H1 (cell line): Measurements from ENCODE around the gene ZNF625. TPM values are rescaled to one million over a fixed set of nuclear protein-coding genes. Genes with fewer than 3 reads are reported as not detected.

Source experiments
- CTCF ChIA-PET: fragments of 300-600 bp; sonication (Branson Sonifier 250); formaldehyde crosslinking; loops from one replicate; lab custom pipeline; 2021; ENCODE audit not compliant: partially characterized antibody; lab: Charles Lee
- POLR2A ChIA-PET: fragments of 300-600 bp; sonication (Branson Sonifier 250); formaldehyde crosslinking; loops from one replicate; lab custom pipeline; 2021; ENCODE audit warnings: inconsistent platforms; ENCODE audit not compliant: partially characterized antibody; lab: Charles Lee
- DNase-seq, 2 experiments: peaks; one replicate each; pipeline versions ENCODE4 v3.0.0 to v3.0.0-alpha.2; 2010 to 2022; ENCODE audit warnings: low spot score in 2 of 2, low read depth in 1 of 2, mixed read lengths in 1 of 2
- FAIRE-seq: peaks from 2 replicates; lab custom pipeline; 2011; peaks lifted over from hg19 to GRCh38; lab: Jason Lieb, UNC
- H2AFZ ChIP-seq: 2 replicates; pipeline ENCODE4 v1.8.1; 2012; ENCODE audit warnings: low read length, inconsistent platforms
- H2AK5ac ChIP-seq: 2 replicates; pipeline ENCODE4 v1.6.1; 2013; ENCODE audit warnings: low read depth, low read length
- H2BK120ac ChIP-seq: replicated peaks from 2 replicates; pipeline ENCODE3; 2013; ENCODE audit warnings: low read depth, low read length, inconsistent platforms
- H2BK12ac ChIP-seq: 2 replicates; pipeline ENCODE4 v1.6.1; 2013; ENCODE audit warnings: low read depth, low read length
- H2BK15ac ChIP-seq: 2 replicates; pipeline ENCODE4 v1.6.1; 2013; ENCODE audit warnings: low read length
- H2BK20ac ChIP-seq: 2 replicates; pipeline ENCODE4 v1.6.1; 2013; ENCODE audit warnings: low read length
- H2BK5ac ChIP-seq: 2 replicates; pipeline ENCODE4 v1.6.1; 2013; ENCODE audit warnings: low read depth, low read length
- H3K14ac ChIP-seq: 2 replicates; pipeline ENCODE4 v1.6.1; 2013; ENCODE audit warnings: inconsistent platforms; ENCODE audit not compliant: insufficient read length
- H3K18ac ChIP-seq: 2 replicates; pipeline ENCODE4 v1.6.1; 2013; ENCODE audit warnings: low read length; ENCODE audit errors: extremely low read depth
- H3K23ac ChIP-seq: 2 replicates; pipeline ENCODE4 v1.6.1; 2013; ENCODE audit warnings: inconsistent platforms; ENCODE audit not compliant: insufficient read length
- H3K23me2 ChIP-seq: 2 replicates; pipeline ENCODE4 v1.6.1; 2013; ENCODE audit warnings: low read depth, low read length
- H3K27ac ChIP-seq: 2 replicates; pipeline ENCODE4 v1.6.1; 2011; ENCODE audit warnings: low read depth, low read length, inconsistent platforms
- H3K27me3 ChIP-seq, 4 experiments: replicated peaks in 1 of 4; 1 replicate in 1 of 4; 2 replicates in 3 of 4; pipeline versions ENCODE4 v1.6.1 to v1.8.1; 2011 to 2013; ENCODE audit warnings: low read length in 3 of 4, mild to moderate bottlenecking in 3 of 4, inconsistent platforms in 2 of 4, mixed read lengths in 2 of 4, moderate library complexity in 1 of 4; ENCODE audit not compliant: control insufficient read depth in 3 of 4, insufficient read depth in 3 of 4; ENCODE audit errors: extremely low read depth in 1 of 4
- H3K36me3 ChIP-seq, 4 experiments: 2 replicates each; pipeline versions ENCODE4 v1.6.1 to v1.8.1; 2011 to 2013; ENCODE audit warnings: mild to moderate bottlenecking in 4 of 4, low read length in 3 of 4, moderate library complexity in 2 of 4, control low read depth in 1 of 4, inconsistent platforms in 1 of 4; ENCODE audit not compliant: insufficient read depth in 4 of 4, control insufficient read depth in 2 of 4
- H3K4ac ChIP-seq: replicated peaks from 2 replicates; pipeline ENCODE3; 2013; ENCODE audit warnings: low read length, low read depth, mixed read lengths, inconsistent platforms; ENCODE audit not compliant: insufficient read length
- H3K4me1 ChIP-seq, 4 experiments: replicated peaks in 1 of 4; 1 replicate in 1 of 4; 2 replicates in 3 of 4; pipeline versions ENCODE4 v1.6.1 to v1.8.1; 2011 to 2013; ENCODE audit warnings: low read length in 3 of 4, inconsistent platforms in 2 of 4, mixed read lengths in 1 of 4; ENCODE audit not compliant: insufficient read depth in 4 of 4, control insufficient read depth in 3 of 4
- H3K4me2 ChIP-seq, 2 experiments: 2 replicates each; pipeline versions ENCODE4 v1.6.1 to v1.8.1; 2011 to 2013; ENCODE audit warnings: low read depth in 2 of 2, low read length in 2 of 2, control low read depth in 1 of 2, inconsistent platforms in 1 of 2, mild to moderate bottlenecking in 1 of 2; ENCODE audit not compliant: insufficient read depth in 1 of 2
- H3K4me3 ChIP-seq, 4 experiments: fragments of 200-600, 300-600 bp in 1 of 4; sonication (generic), shearing (Covaris generic), sonication (Bioruptor Twin) in 1 of 4; 2 replicates each; pipeline versions ENCODE4 v1.5.1 to v1.8.1; 2011 to 2016; ENCODE audit warnings: low read length in 4 of 4, low read depth in 3 of 4, control low read depth in 2 of 4, inconsistent platforms in 2 of 4, mild to moderate bottlenecking in 2 of 4, mixed read lengths in 1 of 4, moderate library complexity in 1 of 4; ENCODE audit not compliant: insufficient read depth in 2 of 4; ENCODE audit errors: extremely low read depth in 1 of 4
- H3K56ac ChIP-seq: replicated peaks from 2 replicates; pipeline ENCODE3; 2013; ENCODE audit warnings: low read depth, mild to moderate bottlenecking, mixed read lengths, low read length, inconsistent platforms; ENCODE audit not compliant: insufficient read length
- H3K79me1 ChIP-seq: 2 replicates; pipeline ENCODE4 v1.6.1; 2013; ENCODE audit warnings: low read depth, low read length, control low read depth
- H3K79me2 ChIP-seq, 2 experiments: 2 replicates each; pipeline versions ENCODE4 v1.6.1 to v1.8.1; 2012 to 2013; ENCODE audit warnings: low read length in 2 of 2, mild to moderate bottlenecking in 2 of 2, inconsistent platforms in 1 of 2; ENCODE audit not compliant: insufficient read depth in 2 of 2, control insufficient read depth in 1 of 2
- H3K9ac ChIP-seq, 4 experiments: replicated peaks in 1 of 4; 1 replicate in 1 of 4; 2 replicates in 3 of 4; pipeline versions ENCODE4 v1.6.1 to v1.8.1; 2011 to 2013; ENCODE audit warnings: low read depth in 3 of 4, low read length in 3 of 4, control low read depth in 2 of 4, mild to moderate bottlenecking in 2 of 4, moderate library complexity in 2 of 4, inconsistent platforms in 1 of 4; ENCODE audit errors: extremely low read depth in 1 of 4
- H3K9me3 ChIP-seq, 2 experiments: 2 replicates each; pipeline versions ENCODE4 v1.6.1 to v1.8.1; 2012 to 2013; ENCODE audit warnings: mild to moderate bottlenecking in 2 of 2, moderate library complexity in 2 of 2, control low read depth in 1 of 2, inconsistent platforms in 1 of 2, low read depth in 1 of 2, low read length in 1 of 2, mixed read lengths in 1 of 2; ENCODE audit not compliant: insufficient read depth in 2 of 2
- H4K20me1 ChIP-seq, 2 experiments: replicated peaks in 1 of 2; 2 replicates each; pipeline versions ENCODE3 to v1.8.1; 2011 to 2013; ENCODE audit warnings: inconsistent platforms in 2 of 2, low read length in 2 of 2, mild to moderate bottlenecking in 1 of 2; ENCODE audit not compliant: insufficient read depth in 2 of 2, control insufficient read depth in 1 of 2
- H4K5ac ChIP-seq: 2 replicates; pipeline ENCODE4 v1.6.1; 2013; ENCODE audit warnings: low read length, low read depth, mixed read lengths, inconsistent platforms; ENCODE audit not compliant: insufficient read length
- H4K8ac ChIP-seq: 2 replicates; pipeline ENCODE4 v1.8.0; 2013; ENCODE audit warnings: mild to moderate bottlenecking, moderate library complexity, low read length, inconsistent platforms; ENCODE audit not compliant: insufficient read depth; ENCODE audit errors: extremely low read depth
- H4K91ac ChIP-seq: replicated peaks from 2 replicates; pipeline ENCODE3; 2013; ENCODE audit warnings: low read length, mixed read lengths, inconsistent platforms; ENCODE audit not compliant: insufficient read length
- BACH1 ChIP-seq: IDR thresholded peaks from 2 replicates; pipeline ENCODE4 v1.6.1; 2012; ENCODE audit warnings: low read length, improper control_type of control experiment
- CTBP2 ChIP-seq: IDR thresholded peaks from 2 replicates; pipeline ENCODE4 v1.7.0; 2011; ENCODE audit warnings: borderline replicate concordance, mild to moderate bottlenecking, moderate library complexity, mixed read lengths, low read length; ENCODE audit not compliant: insufficient read depth, insufficient read length
- RFX5 ChIP-seq: IDR thresholded peaks from 2 replicates; pipeline ENCODE4 v1.6.1; 2011; ENCODE audit warnings: low read depth, low read length, improper control_type of control experiment, borderline replicate concordance
- SP1 ChIP-seq: IDR thresholded peaks from 2 replicates; pipeline ENCODE4 v1.6.1; 2011; ENCODE audit warnings: low read depth, low read length
- WGBS, 2 experiments: shearing (Covaris generic) in 1 of 2; methylation state at CpG; one replicate each; pipeline versions ENCODE4 v1.1.6 to v1.1.7; 2013 to 2015; ENCODE audit warnings: low lambda C conversion rate in 2 of 2, mixed read lengths in 2 of 2, inconsistent platforms in 1 of 2, low coverage in 1 of 2, missing lambda C conversion rate in 1 of 2; ENCODE audit not compliant: insufficient replicate concordance in 2 of 2, insufficient coverage in 1 of 2, insufficient read length in 1 of 2; ENCODE audit errors: extremely low coverage in 1 of 2, missing lambda C conversion rate in 1 of 2; 5-methylcytosine and 5-hydroxymethylcytosine counted together
- polyA plus RNA-seq, 7 experiments: library from polyadenylated mRNA; depleted of rRNA in 3 of 7; stranded (reverse) in 5 of 7; unstranded in 2 of 7; fragments of >200 nt in 5 of 7; fragments of 200-250 nt in 2 of 7; gene quantifications; 1 replicate in 5 of 7; 2 replicates in 1 of 7; 4 replicates in 1 of 7; pipeline versions ENCODE4 v1.2.1 to v1.2.3, GENCODE V29; 2011 to 2013; ENCODE audit warnings: missing spikeins in 2 of 7, mixed read lengths in 2 of 7
- total RNA-seq: library from RNA; stranded (reverse); fragmentation: NEBNext Ultra II Directional; extraction: Animal tissue kit (Norgen Biotek cat#: 25700); gene quantifications from 2 replicates; pipeline ENCODE4 v1.2.1, GENCODE V29; 2021

Gene ZNF625
- total and polyA plus RNA-seq, 2 of the 8 experiments (the other 6 are each of a cell fraction or from before 2014, with no cell fraction given), result 2.5 to 26.8 TPM

DNA sequence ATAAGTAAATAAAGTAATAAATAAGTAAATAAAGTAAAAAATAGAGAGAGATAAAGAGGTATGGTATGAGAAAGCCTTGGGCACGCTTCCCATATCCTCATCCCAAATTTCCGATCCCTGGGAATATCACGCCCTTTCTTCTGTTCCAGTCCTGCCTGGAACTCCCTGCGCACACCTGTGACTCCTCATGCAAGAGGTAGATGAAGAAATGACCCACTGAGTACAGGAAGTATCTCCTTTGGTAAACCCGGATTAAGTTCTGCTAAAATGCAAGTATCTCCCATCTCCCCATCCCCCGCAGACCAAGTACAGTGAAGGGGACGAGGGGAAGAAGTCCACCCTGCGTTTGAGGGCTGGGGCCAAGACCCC is 6.0 kb upstream of the ZNF625 start:
- Histone ChIP-seq H3K23ac (no peak overlapping the region), H3K4me2 (peak overlapping the region; percentile 69 to 84), H2AFZ (peak overlapping the region; percentile 64; the same call in 1 of the 2 replicates), H3K9ac (no peak overlapping the region), H4K20me1 (peaks cover 2 to 4% of the 10 kb centered on the region in 2 experiments), H2AK5ac (no peak overlapping the region), H3K36me3 (no peaks in the 10 kb centered on the region; a peak in 1 of 8 replicates), H3K14ac (no peak overlapping the region), H2BK5ac (no peak overlapping the region), H2BK15ac (no peak overlapping the region), H3K23me2 (peaks cover 6% of the 10 kb centered on the region), H4K8ac (no peak overlapping the region; the same call in 1 of the 2 replicates), H3K79me2 (peaks cover 0 to 37% of the 10 kb centered on the region in 2 experiments; a peak in 3 of 4 replicates), H3K4ac (no peak overlapping the region), H2BK120ac (no peak overlapping the region), H4K5ac (no peak overlapping the region), H3K79me1 (peaks cover 3% of the 10 kb centered on the region; the same call in 1 of the 2 replicates), H4K91ac (no peak overlapping the region), H3K18ac (no peak overlapping the region), H3K4me3 (peak overlapping the region; percentile 87 to 97 (median 94); a peak in 6 of 8 replicates), H2BK12ac (no peak overlapping the region), H3K27ac (no peak overlapping the region), H3K4me1 (peaks cover 0 to 3% (median 1%) of the 10 kb centered on the region in 4 experiments; a peak in 2 of 7 replicates), H3K9me3 (peaks cover 0 to 5% of the 10 kb centered on the region in 2 experiments; a peak in 1 of 4 replicates), H3K27me3 (no peaks in the 10 kb centered on the region), H2BK20ac (no peak overlapping the region), H3K56ac (no peak overlapping the region)
- no peak for FAIRE-seq
- WGBS, 2 experiments, result 33% methylated on average over 8 of the region's 8 CpGs; no CpG with 5 or more reads in 1 of the 2 experiments
- TF ChIP-seq RFX5 (no peak), CTBP2 (no peak), SP1 (no peak), BACH1 (no peak)
- ChIA-PET POLR2A (interaction anchor here (0.7 to 3.5 kb wide), 7 partner anchors 9 to 378 kb away, joined by 3 to 11 read pairs (median 6); partner anchors contain the start of genes ZNF20 and ZNF878), CTCF (interaction anchor here (0.7 to 1.7 kb wide), 3 partner anchors 22 to 203 kb away, joined by 3 read pairs; partner anchors contain the start of genes ZNF20 and ZNF442)
- no peak for DNase-seq
